GM12878 (cell line): ENCODE measurements around the gene KRT33A. TPM values are rescaled to one million over a fixed set of nuclear protein-coding genes. Genes with fewer than 3 reads are reported as not detected.

Source experiments
- ATAC-seq: fragments of 200-7000 bp; cut with Tn5 transposase; 3 replicates; pipeline ENCODE4 v1.9.1; 2020; ENCODE audit warnings: mild to moderate bottlenecking, moderate library complexity
- BruUV-seq: library from RNA; stranded (reverse); fragments of 400-500 nt; replicated peaks from 2 replicates; lab custom pipeline; 2021; lab: Mats Ljungman, UMichigan
- CTCF ChIA-PET: fragments of 300-600 bp; sonication (Branson Sonifier 250); formaldehyde crosslinking; extraction: SDS; loops from one replicate; lab custom pipeline; 2021; ENCODE audit warnings: inconsistent platforms; lab: Yijun Ruan, JAX
- POLR2A ChIA-PET: fragments of 350-600 bp; formaldehyde crosslinking; extraction: SDS; loops from one replicate; lab custom pipeline; 2021; ENCODE audit warnings: inconsistent platforms; lab: Charles Lee
- RAD21 ChIA-PET: fragments of 300-600 bp; sonication (Branson Sonifier 250); formaldehyde crosslinking; loops from one replicate; lab custom pipeline; 2023; ENCODE audit warnings: antibody characterized with exemption; ENCODE audit not compliant: unreplicated experiment; lab: Charles Lee
- SMC1A ChIA-PET: fragments of 300-600 bp; sonication (Branson Sonifier 250); formaldehyde crosslinking; loops from one replicate; lab custom pipeline; 2023; ENCODE audit not compliant: unreplicated experiment, uncharacterized antibody; lab: Charles Lee
- DNase-seq: peaks from one replicate; pipeline ENCODE4 v3.0.0-alpha.2; 2011; ENCODE audit warnings: low read depth, low spot score
- FAIRE-seq: peaks from 3 replicates; lab custom pipeline; 2011; peaks lifted over from hg19 to GRCh38; lab: Jason Lieb, UNC
- H2AFZ ChIP-seq: 2 replicates; pipeline ENCODE4 v1.6.0; 2011; ENCODE audit warnings: low read depth, low read length, control low read depth; ENCODE audit not compliant: control insufficient read depth
- H3K27ac ChIP-seq: 2 replicates; pipeline ENCODE4 v1.5.1; 2011; ENCODE audit warnings: control low read depth; ENCODE audit not compliant: control insufficient read depth, insufficient read depth
- H3K27me3 ChIP-seq, 2 experiments: replicated peaks in 1 of 2; 2 replicates each; pipeline versions ENCODE4 v1.6.0 to v1.6.1; 2011; ENCODE audit warnings: low read length in 1 of 2; ENCODE audit not compliant: control insufficient read depth in 2 of 2, insufficient read depth in 2 of 2
- H3K36me3 ChIP-seq, 2 experiments: 2 replicates each; pipeline ENCODE4 v1.5.1; 2011; ENCODE audit warnings: low read length in 1 of 2; ENCODE audit not compliant: control insufficient read depth in 2 of 2, insufficient read depth in 2 of 2
- H3K4me1 ChIP-seq: 2 replicates; pipeline ENCODE4 v1.6.1; 2011; ENCODE audit warnings: mild to moderate bottlenecking, low read length, moderate library complexity, mixed read lengths; ENCODE audit not compliant: control insufficient read depth, insufficient read depth
- H3K4me2 ChIP-seq: 2 replicates; pipeline ENCODE4 v1.6.0; 2011; ENCODE audit warnings: control low read depth; ENCODE audit not compliant: control insufficient read depth, insufficient read depth
- H3K4me3 ChIP-seq: fragments of 200-600 bp; sonication (generic); 2 replicates; pipeline ENCODE4 v1.5.1; 2016
- H3K79me2 ChIP-seq: 2 replicates; pipeline ENCODE4 v1.6.0; 2011; ENCODE audit warnings: low read length; ENCODE audit not compliant: control insufficient read depth, insufficient read depth
- H3K9ac ChIP-seq: 2 replicates; pipeline ENCODE4 v1.8.0; 2011; ENCODE audit warnings: low read length, control low read depth, mixed read lengths; ENCODE audit not compliant: control insufficient read depth, insufficient read depth
- H3K9me3 ChIP-seq: replicated peaks from 3 replicates; pipeline ENCODE4 v1.5.1; 2011; ENCODE audit warnings: mild to moderate bottlenecking, low read length; ENCODE audit not compliant: control insufficient read depth, insufficient read depth
- H4K20me1 ChIP-seq: 2 replicates; pipeline ENCODE4 v1.6.0; 2011; ENCODE audit not compliant: control insufficient read depth, insufficient read depth
- CBFB ChIP-seq: IDR thresholded peaks from 2 replicates; pipeline ENCODE4 v1.6.1; 2016; ENCODE audit warnings: antibody characterized with exemption, low read depth
- CEBPB ChIP-seq, 2 experiments: fragments of 150-350 bp in 1 of 2; IDR thresholded peaks; 2 replicates each; pipeline ENCODE4 v1.6.1; 2012 to 2014; ENCODE audit warnings: low read depth in 2 of 2, low read length in 2 of 2, borderline replicate concordance in 1 of 2, inconsistent platforms in 1 of 2
- FOS ChIP-seq: IDR thresholded peaks from 3 replicates; pipeline ENCODE4 v1.6.1; 2011; ENCODE audit warnings: borderline replicate concordance; ENCODE audit not compliant: insufficient read length; ENCODE audit errors: extremely low read depth
- HCFC1 ChIP-seq: fragments of 150-350 bp; IDR thresholded peaks from 2 replicates; pipeline ENCODE4 v1.6.1; 2014; ENCODE audit warnings: low read length
- HDAC2 ChIP-seq: fragments of 200-600 bp; sonication (generic); IDR thresholded peaks from 2 replicates; pipeline ENCODE4 v1.6.1; 2017
- JUNB ChIP-seq: IDR thresholded peaks from 2 replicates; pipeline ENCODE4 v1.6.1; 2016; ENCODE audit warnings: antibody characterized with exemption, mild to moderate bottlenecking
- KLF5 ChIP-seq: fragments of 450-650 bp; IDR thresholded peaks from 2 replicates; pipeline ENCODE4 v1.6.1; 2014; ENCODE audit warnings: mild to moderate bottlenecking; ENCODE audit not compliant: partially characterized antibody
- POLR2AphosphoS2 ChIP-seq: IDR thresholded peaks from 2 replicates; pipeline ENCODE4 v1.6.1; 2011; ENCODE audit warnings: low read depth, mild to moderate bottlenecking, low read length, improper control_type of control experiment, moderate library complexity
- SIN3A ChIP-seq: IDR thresholded peaks from 2 replicates; pipeline ENCODE4 v1.6.1; 2012; ENCODE audit warnings: low read depth, low read length, improper control_type of control experiment
- SP1 ChIP-seq: IDR thresholded peaks from one replicate; pipeline ENCODE4 v1.6.1; 2011; ENCODE audit warnings: low read depth, low read length
- SPI1 ChIP-seq: IDR thresholded peaks from 2 replicates; pipeline ENCODE4 v1.6.1; 2011; ENCODE audit warnings: low read depth, mild to moderate bottlenecking, low read length, moderate library complexity, borderline replicate concordance; ENCODE audit not compliant: insufficient read depth
- STAT3 ChIP-seq: IDR thresholded peaks from 2 replicates; pipeline ENCODE4 v1.6.1; 2011; ENCODE audit warnings: low read depth, low read length, improper control_type of control experiment
- YY1 ChIP-seq: IDR thresholded peaks from 2 replicates; pipeline ENCODE4 v1.6.1; 2011; ENCODE audit warnings: low read depth, mild to moderate bottlenecking, low read length
- ZNF622 ChIP-seq: fragments of 450-650 bp; IDR thresholded peaks from 2 replicates; pipeline ENCODE4 v1.6.1; 2017; ENCODE audit warnings: mild to moderate bottlenecking, inconsistent platforms
- WGBS: methylation state at CpG from one replicate; pipeline ENCODE4 v1.1.6; 2016; ENCODE audit warnings: low lambda C conversion rate; ENCODE audit not compliant: insufficient replicate concordance, insufficient coverage; ENCODE audit errors: missing lambda C conversion rate; 5-methylcytosine and 5-hydroxymethylcytosine counted together
- in situ Hi-C: fragments of 300-500 bp; cut with MboI; formaldehyde crosslinking; loops from 9 replicates; pipeline ENCODE4 v1.14.3; 2018; ENCODE audit warnings: mixed read lengths
- intact Hi-C: fragments of 100-400 bp; cut with micrococcal nuclease; formaldehyde crosslinking; loops from one replicate; pipeline ENCODE4 v1.14.2; 2022; ENCODE audit not compliant: unreplicated experiment
- polyA plus RNA-seq, 11 experiments: library from polyadenylated mRNA; depleted of rRNA in 4 of 11; unstranded in 6 of 11; stranded (reverse) in 5 of 11; fragments of >200 nt; fragmentation: Nextera tagmentation in 4 of 11; fragmentation: Illumina TruSeq in 1 of 11; extraction: Ambion mirVana in 4 of 11; extraction: Trizol in 1 of 11; gene quantifications; 1 replicate in 1 of 11; 2 replicates in 10 of 11; pipeline versions ENCODE4 v1.2.1 to v1.2.3, GENCODE V29; 2011 to 2016; ENCODE audit warnings: inconsistent platforms in 2 of 11, missing spikeins in 2 of 11, low read depth in 1 of 11
- total RNA-seq, 4 experiments: library from RNA; depleted of rRNA in 3 of 4; stranded (reverse); fragments of >200 nt in 3 of 4; fragmentation: Illumina TruSeq in 1 of 4; extraction: Trizol in 1 of 4; gene quantifications; 2 replicates each; pipeline versions ENCODE4 v1.2.1 to v1.2.3, GENCODE V29; 2013 to 2021
- TF ChIP-seq, protein P1 (sequence below): fragments of 450-650 bp; formaldehyde crosslinking; IDR thresholded peaks from 2 replicates; pipeline ENCODE4 v1.4.0; 2022; ENCODE audit warnings: mild to moderate bottlenecking, moderate library complexity
- TF ChIP-seq, protein P2 (sequence below): fragments of 450-650 bp; IDR thresholded peaks from 2 replicates; pipeline ENCODE4 v1.6.1; 2016; ENCODE audit warnings: mild to moderate bottlenecking
- TF ChIP-seq, protein P3 (sequence below): fragments of 450-650 bp; IDR thresholded peaks from 2 replicates; pipeline ENCODE4 v1.6.1; 2016; ENCODE audit warnings: mild to moderate bottlenecking, moderate library complexity, borderline replicate concordance

The KRT33A gene
- total and polyA plus RNA-seq, 10 of the 15 experiments (the other 5 are each of a cell fraction or from before 2014, with no cell fraction given): not detected

GRCh38 chr17:41325126-41325525 lies 25.5 kb downstream of the KRT33A start:
- Histone ChIP-seq H3K4me3 (no peak overlapping the region), H3K36me3 (no peaks in the 10 kb centered on the region), H3K9ac (no peak overlapping the region), H3K9me3 (no peaks in the 10 kb centered on the region; the same call in 2 of the 3 replicates), H3K27ac (no peak overlapping the region), H3K79me2 (no peaks in the 10 kb centered on the region), H2AFZ (no peak overlapping the region), H4K20me1 (no peaks in the 10 kb centered on the region), H3K4me2 (no peak overlapping the region)
- no peak for ATAC-seq
- no peak for DNase-seq
- BruUV-seq: no TSS peak
- WGBS: 9% methylated on average over 10 of the region's 10 CpGs
- ChIA-PET POLR2A (no interaction called here), RAD21 (no interaction called here), SMC1A (no interaction called here)
- no peak for FAIRE-seq
- in situ Hi-C loops: no loop called here
- TF ChIP-seq SP1 (no peak), HDAC2 (no peak), ZNF622 (no peak), POLR2AphosphoS2 (no peak), HCFC1 (no peak), CEBPB (IDR thresholded peaks at IDR 0.05; ENCODE audit: borderline replicate concordance in 1 of 2, low read depth in 2 of 2, low read length in 2 of 2) (no peak), SIN3A (no peak), FOS (no peak), STAT3 (no peak), YY1 (no peak), JUNB (no peak), SPI1 (no peak), KLF5 (no peak), CBFB (no peak)
- TF ChIP-seq, protein P1, sequence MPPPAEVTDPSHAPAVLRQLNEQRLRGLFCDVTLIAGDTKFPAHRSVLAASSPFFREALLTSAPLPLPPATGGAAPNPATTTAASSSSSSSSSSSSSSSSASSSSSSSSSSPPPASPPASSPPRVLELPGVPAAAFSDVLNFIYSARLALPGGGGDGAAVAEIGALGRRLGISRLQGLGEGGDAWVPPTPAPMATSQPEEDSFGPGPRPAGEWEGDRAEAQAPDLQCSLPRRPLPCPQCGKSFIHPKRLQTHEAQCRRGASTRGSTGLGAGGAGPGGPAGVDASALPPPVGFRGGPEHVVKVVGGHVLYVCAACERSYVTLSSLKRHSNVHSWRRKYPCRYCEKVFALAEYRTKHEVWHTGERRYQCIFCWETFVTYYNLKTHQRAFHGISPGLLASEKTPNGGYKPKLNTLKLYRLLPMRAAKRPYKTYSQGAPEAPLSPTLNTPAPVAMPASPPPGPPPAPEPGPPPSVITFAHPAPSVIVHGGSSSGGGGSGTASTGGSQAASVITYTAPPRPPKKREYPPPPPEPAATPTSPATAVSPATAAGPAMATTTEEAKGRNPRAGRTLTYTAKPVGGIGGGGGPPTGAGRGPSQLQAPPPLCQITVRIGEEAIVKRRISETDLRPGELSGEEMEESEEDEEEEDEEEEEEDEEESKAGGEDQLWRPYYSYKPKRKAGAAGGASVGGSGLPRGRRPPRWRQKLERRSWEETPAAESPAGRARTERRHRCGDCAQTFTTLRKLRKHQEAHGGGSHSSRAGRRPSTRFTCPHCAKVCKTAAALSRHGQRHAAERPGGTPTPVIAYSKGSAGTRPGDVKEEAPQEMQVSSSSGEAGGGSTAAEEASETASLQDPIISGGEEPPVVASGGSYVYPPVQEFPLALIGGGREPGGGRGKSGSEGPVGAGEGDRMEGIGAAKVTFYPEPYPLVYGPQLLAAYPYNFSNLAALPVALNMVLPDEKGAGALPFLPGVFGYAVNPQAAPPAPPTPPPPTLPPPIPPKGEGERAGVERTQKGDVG (CRISPR knock-in tag): no peak
- TF ChIP-seq, protein P2, sequence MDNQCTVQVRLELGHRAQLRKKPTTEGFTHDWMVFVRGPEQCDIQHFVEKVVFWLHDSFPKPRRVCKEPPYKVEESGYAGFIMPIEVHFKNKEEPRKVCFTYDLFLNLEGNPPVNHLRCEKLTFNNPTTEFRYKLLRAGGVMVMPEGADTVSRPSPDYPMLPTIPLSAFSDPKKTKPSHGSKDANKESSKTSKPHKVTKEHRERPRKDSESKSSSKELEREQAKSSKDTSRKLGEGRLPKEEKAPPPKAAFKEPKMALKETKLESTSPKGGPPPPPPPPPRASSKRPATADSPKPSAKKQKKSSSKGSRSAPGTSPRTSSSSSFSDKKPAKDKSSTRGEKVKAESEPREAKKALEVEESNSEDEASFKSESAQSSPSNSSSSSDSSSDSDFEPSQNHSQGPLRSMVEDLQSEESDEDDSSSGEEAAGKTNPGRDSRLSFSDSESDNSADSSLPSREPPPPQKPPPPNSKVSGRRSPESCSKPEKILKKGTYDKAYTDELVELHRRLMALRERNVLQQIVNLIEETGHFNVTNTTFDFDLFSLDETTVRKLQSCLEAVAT: no peak
- TF ChIP-seq, protein P3, sequence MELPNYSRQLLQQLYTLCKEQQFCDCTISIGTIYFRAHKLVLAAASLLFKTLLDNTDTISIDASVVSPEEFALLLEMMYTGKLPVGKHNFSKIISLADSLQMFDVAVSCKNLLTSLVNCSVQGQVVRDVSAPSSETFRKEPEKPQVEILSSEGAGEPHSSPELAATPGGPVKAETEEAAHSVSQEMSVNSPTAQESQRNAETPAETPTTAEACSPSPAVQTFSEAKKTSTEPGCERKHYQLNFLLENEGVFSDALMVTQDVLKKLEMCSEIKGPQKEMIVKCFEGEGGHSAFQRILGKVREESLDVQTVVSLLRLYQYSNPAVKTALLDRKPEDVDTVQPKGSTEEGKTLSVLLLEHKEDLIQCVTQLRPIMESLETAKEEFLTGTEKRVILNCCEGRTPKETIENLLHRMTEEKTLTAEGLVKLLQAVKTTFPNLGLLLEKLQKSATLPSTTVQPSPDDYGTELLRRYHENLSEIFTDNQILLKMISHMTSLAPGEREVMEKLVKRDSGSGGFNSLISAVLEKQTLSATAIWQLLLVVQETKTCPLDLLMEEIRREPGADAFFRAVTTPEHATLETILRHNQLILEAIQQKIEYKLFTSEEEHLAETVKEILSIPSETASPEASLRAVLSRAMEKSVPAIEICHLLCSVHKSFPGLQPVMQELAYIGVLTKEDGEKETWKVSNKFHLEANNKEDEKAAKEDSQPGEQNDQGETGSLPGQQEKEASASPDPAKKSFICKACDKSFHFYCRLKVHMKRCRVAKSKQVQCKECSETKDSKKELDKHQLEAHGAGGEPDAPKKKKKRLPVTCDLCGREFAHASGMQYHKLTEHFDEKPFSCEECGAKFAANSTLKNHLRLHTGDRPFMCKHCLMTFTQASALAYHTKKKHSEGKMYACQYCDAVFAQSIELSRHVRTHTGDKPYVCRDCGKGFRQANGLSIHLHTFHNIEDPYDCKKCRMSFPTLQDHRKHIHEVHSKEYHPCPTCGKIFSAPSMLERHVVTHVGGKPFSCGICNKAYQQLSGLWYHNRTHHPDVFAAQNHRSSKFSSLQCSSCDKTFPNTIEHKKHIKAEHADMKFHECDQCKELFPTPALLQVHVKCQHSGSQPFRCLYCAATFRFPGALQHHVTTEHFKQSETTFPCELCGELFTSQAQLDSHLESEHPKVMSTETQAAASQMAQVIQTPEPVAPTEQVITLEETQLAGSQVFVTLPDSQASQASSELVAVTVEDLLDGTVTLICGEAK: no peak
- TF ChIP-seq, all 136 proteins: peak for 0
- intact Hi-C loops: loop anchor here (10.0 kb wide), 1 partner anchor 700 kb away; no protein-coding TSS in a partner anchor
- no peaks in the 10 kb centered on the region; a peak in 1 of 4 replicates for H3K27me3 ChIP-seq
- CTCF ChIA-PET: no interaction called here
- no peaks in the 10 kb centered on the region for H3K4me1 ChIP-seq
